ENCODE measurements around the gene OR2B3. TPM values are rescaled to one million over a fixed set of nuclear protein-coding genes. Genes with fewer than 3 reads are reported as not detected.
A peak's percentile ranks its signal among the peaks of the same experiment; 100 is the strongest.

The OR2B3 gene
- total RNA-seq, 1 experiment from 2014 or later = not detected

GRCh38 chr6:29071831-29072723 lies 15.0 kb downstream of the OR2B3 start:
- ChIA-PET CTCF (interaction anchor here (0.6 kb wide), 2 partner anchors 41 to 301 kb away, joined by 3 read pairs; no protein-coding TSS in a partner anchor), POLR2A (no interaction called here)
- intact Hi-C loops (cut with micrococcal nuclease) = loop anchor here (5.0 kb wide), 1 partner anchor 515 kb away; the partner anchor contains the start of gene OR2H2
- Mint-ChIP-seq H3K4me3 (ENCODE audit: unreplicated experiment) (no peak overlapping the region), H3K27me3 (ENCODE audit: insufficient read depth, unreplicated experiment) (peaks cover 66% of the 10 kb centered on the region), H3K27ac (ENCODE audit: low read depth, unreplicated experiment) (no peak overlapping the region), H3K4me1 (ENCODE audit: insufficient read depth, unreplicated experiment) (no peaks in the 10 kb centered on the region), H3K36me3 (ENCODE audit: insufficient read depth, unreplicated experiment) (no peaks in the 10 kb centered on the region), H3K9me3 (ENCODE audit: unreplicated experiment) (no peaks in the 10 kb centered on the region)
- peak; percentile 66 for DNase-seq (ENCODE audit: unreplicated experiment)
- no TSS peak for BruUV-seq (replicated peaks)
- TF ChIP-seq CTCF (IDR thresholded peaks at IDR 0.05; ENCODE audit: unreplicated experiment) = peak; percentile 64

- Mint-ChIP-seq H3K27me3 (ENCODE audit: insufficient read depth, unreplicated experiment) (peaks cover 72% of the 10 kb centered on the region), H3K9me3 (ENCODE audit: unreplicated experiment) (peaks cover 4% of the 10 kb centered on the region), H3K4me3 (ENCODE audit: unreplicated experiment) (no peak overlapping the region), H3K27ac (ENCODE audit: low read depth, unreplicated experiment) (no peak overlapping the region), H3K4me1 (ENCODE audit: insufficient read depth, unreplicated experiment) (no peaks in the 10 kb centered on the region), H3K36me3 (ENCODE audit: insufficient read depth, unreplicated experiment) (no peaks in the 10 kb centered on the region)
- no TSS peak for BruUV-seq (replicated peaks)
- intact Hi-C loops (cut with micrococcal nuclease) = no loop called here
- TF ChIP-seq CTCF (IDR thresholded peaks at IDR 0.05; ENCODE audit: unreplicated experiment) = no peak
- ChIA-PET POLR2A (interaction anchor here (0.7 kb wide), 1 partner anchor 33 kb away, joined by 3 read pairs; no protein-coding TSS in a partner anchor), CTCF (no interaction called here)
- DNase-seq (ENCODE audit: unreplicated experiment) = no peak
Observed at GRCh38 chr6:29051680-29052079, 35.4 kb downstream of the OR2B3 start.

- no peaks in the 10 kb centered on the region for H3K9me3 Mint-ChIP-seq (ENCODE audit: unreplicated experiment)
- H3K4me1 Mint-ChIP-seq (ENCODE audit: insufficient read depth, unreplicated experiment) = no peaks in the 10 kb centered on the region
- intact Hi-C loops (cut with micrococcal nuclease) = no loop called here
- H3K27me3 Mint-ChIP-seq (ENCODE audit: insufficient read depth, unreplicated experiment) = peaks cover 79% of the 10 kb centered on the region
- ChIA-PET CTCF (no interaction called here), POLR2A (no interaction called here)
- no peaks in the 10 kb centered on the region for H3K36me3 Mint-ChIP-seq (ENCODE audit: insufficient read depth, unreplicated experiment)
- BruUV-seq (replicated peaks) = no TSS peak
- TF ChIP-seq CTCF (IDR thresholded peaks at IDR 0.05; ENCODE audit: unreplicated experiment) = no peak
- H3K4me3 Mint-ChIP-seq (ENCODE audit: unreplicated experiment) = no peak within 1 kb of the TSS
- no peak within 1 kb of the TSS for H3K27ac Mint-ChIP-seq (ENCODE audit: low read depth, unreplicated experiment)
- DNase-seq (ENCODE audit: unreplicated experiment) = no peak
Observed at GRCh38 chr6:29045075-29045474, 42.0 kb downstream of the OR2B3 start, which contains the start of gene OR2W1. OR2W1 (minus strand) TSS chr6:29045175; CDS start chr6:29045175, 0 bp downstream.

Other genes with a start within 250 kb of the OR2B3 start
- 68.8 and 68.9 TPM in 2 replicates for gene TRIM27, start 163.3 kb downstream of the OR2B3 start, total RNA-seq (2022)
- gene ZNF311, start 82.0 kb downstream of the OR2B3 start, total RNA-seq (2022) = 3.6 and 5.0 TPM in 2 replicates
- gene OR2W1, start 42.1 kb downstream of the OR2B3 start, total RNA-seq (2022) = not detected in 2 replicates
- gene OR2J1, start 12.2 kb upstream of the OR2B3 start, total RNA-seq (2022) = not detected in 2 replicates
- not detected in 2 replicates for gene OR2J3, start 20.7 kb upstream of the OR2B3 start, total RNA-seq (2022)
- gene OR2J2, start 83.6 kb upstream of the OR2B3 start, total RNA-seq (2022) = not detected in 2 replicates
- gene OR14J1, start 214.4 kb upstream of the OR2B3 start, total RNA-seq (2022) = not detected in 2 replicates

Data from MCF 10A (cell line).